ENCODE data around the gene NOTCH2.
"Not testable (repeated sequence)": the region's sequence is repeated elsewhere in the genome, so short reads cannot be mapped to it uniquely, and the experiment has no call there.

NOTCH2 gene

GRCh38 chr1:120069067-120069919 lies at the start of gene NOTCH2:
TSS of gene NOTCH2 (minus strand) at chr1:120069662. CDS start at chr1:120069406, 256 bp downstream.
- DNase-seq = not testable (repeated sequence)

GRCh38 chr1:120117371-120118177 lies 48.1 kb upstream of the NOTCH2 start:
- not testable (repeated sequence) for DNase-seq

- not testable (repeated sequence) for DNase-seq
Observed at GRCh38 chr1:120116094-120116493, 46.6 kb upstream of the NOTCH2 start.

- not testable (repeated sequence) for DNase-seq
Observed at GRCh38 chr1:120113134-120113533, 43.7 kb upstream of the NOTCH2 start.

DNA sequence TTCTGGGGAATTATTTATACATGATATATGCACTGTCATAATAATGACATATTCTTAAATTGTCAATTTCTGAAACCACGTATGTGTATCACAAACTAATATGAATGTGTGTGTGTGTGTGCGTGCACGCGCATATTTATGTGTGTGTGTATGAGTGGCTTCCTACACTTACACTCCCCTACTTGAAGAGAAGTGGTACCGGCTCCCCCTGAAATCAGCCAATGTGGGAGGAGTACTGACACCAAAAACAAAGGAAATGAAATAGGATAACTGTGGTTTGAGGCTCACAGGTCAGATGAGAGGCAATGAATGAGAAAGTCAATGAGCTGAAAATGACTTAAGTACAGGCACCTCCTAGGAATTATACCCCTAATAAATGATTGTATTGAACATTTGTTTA lies 42.8 kb upstream of the NOTCH2 start:
- DNase-seq = not testable (repeated sequence)

GRCh38 chr1:120111771-120112170 lies 42.3 kb upstream of the NOTCH2 start:
- DNase-seq = not testable (repeated sequence)

GRCh38 chr1:120111008-120111407 lies 41.5 kb upstream of the NOTCH2 start:
- not testable (repeated sequence) for DNase-seq

DNA sequence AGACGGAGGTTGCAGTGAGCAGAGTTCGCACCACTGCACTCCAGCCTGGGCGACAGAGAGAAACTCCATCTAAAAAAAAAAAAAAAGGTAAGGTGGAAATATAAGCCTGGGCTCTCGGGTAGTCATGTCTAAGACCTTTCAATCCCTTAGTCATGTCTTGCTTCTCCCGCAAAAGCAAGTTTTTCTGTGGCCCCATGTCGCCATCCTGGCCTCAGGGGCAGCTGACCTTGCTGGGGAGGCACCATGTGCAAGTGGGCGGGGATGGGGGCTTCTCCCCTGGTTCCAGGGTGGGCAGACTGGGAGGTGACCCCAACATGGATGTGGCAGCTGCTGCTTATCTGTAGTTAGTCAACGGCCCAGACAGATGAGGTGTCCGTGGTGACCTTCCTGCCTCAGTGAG lies 40.2 kb upstream of the NOTCH2 start:
- not testable (repeated sequence) for DNase-seq

- DNase-seq = not testable (repeated sequence)
Observed at GRCh38 chr1:120109180-120109579, 39.7 kb upstream of the NOTCH2 start.

GRCh38 chr1:120105288-120105687 lies 35.8 kb upstream of the NOTCH2 start:
- not testable (repeated sequence) for DNase-seq

DNA sequence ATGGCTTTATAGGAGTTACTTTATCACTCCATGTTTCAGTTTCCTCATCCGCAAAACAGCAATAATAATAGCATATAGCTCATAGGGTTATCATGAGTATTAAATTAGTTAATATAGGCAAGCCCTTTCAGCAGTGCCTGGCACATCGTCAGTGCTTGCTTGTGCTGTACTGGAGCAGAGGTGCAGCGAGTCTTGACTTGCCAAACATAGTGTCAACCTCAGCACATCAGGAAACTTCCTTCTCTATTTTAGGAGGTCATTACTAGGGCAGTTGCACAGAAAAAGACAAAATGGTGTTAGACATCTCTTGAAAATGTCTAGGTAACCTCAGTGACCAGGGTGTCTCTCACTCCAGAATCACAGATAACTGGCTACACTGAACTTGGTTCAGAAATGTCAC lies 34.3 kb upstream of the NOTCH2 start:
- DNase-seq = not testable (repeated sequence)

DNA sequence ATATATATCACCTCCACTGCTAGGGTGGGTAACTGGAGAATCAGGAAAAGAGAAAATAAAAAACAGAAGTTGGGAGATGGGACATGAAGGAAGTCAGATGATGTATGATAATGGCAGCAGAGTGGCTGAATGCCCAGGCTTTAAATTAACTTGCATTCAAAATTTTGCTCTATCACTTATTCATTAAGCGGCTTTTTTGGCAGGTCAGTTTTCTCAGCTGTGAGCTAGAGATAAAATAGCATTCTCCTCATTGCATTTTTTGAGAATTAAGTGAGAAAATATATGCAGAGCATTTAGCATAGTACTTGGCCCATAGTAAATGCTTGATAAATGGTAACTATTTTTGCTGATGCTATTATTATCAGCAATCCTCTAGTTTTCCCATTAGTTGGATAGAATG lies 32.1 kb upstream of the NOTCH2 start:
- not testable (repeated sequence) for DNase-seq

DNA sequence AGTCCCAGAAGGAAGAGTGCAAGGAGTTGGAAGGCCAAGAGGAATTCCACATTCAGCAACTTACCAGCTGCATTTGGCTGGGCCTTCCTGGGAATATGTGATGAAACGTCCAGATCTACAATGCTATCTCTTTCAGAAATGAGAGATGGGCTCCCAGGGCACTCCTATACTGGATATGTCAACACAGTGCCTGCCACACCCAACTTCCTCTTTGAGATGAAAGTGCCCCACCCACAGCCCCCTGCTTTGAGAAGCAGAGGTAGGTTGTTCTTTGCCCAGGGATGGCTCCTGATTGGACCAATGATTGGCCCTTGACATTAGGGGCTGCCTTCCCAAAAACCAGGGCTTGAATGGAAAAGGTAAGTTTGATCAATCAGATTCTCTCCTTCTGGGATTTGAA lies 31.1 kb upstream of the NOTCH2 start:
- not testable (repeated sequence) for DNase-seq

DNA sequence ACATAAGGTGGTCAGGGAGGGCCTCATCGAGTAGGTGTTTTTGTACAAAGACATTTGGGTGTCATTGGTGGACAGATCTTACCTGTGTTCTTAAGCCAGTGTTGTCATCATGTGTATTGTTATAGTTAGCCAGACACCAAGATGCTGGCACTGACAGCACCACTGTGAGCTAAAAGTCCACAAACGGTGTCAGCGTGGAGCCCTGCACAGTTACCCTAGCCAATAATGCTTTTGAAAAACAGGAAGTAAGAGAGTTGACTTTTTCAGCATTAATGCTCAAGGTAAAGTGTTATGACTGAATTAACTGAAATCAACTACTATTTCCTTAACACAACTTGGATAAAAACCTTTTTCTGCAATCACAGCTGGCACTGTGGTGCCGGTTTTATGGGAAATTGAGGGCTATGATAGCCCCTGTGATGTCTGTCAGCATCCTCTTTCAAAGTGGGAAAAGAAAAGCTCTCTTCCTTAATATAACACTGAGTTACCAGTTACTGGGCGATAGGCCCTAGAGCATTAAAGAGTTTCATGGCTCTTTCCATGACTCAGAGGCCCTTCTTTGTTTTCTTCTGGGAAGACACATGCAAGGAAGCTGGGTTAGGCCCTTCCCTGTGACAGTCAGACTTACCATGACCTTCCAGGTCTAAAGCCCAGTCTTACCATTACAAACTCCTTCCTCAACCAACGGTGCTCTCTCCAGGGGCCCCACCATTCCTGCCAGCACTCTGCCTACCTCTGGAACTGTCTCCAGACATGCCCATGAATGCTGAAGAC lies 29.7 kb upstream of the NOTCH2 start:
- DNase-seq = not testable (repeated sequence)

GRCh38 chr1:120096981-120097545 lies 27.6 kb upstream of the NOTCH2 start:
- not testable (repeated sequence) for DNase-seq

- DNase-seq = not testable (repeated sequence)
Observed at GRCh38 chr1:120093548-120094181, 24.2 kb upstream of the NOTCH2 start.

DNA sequence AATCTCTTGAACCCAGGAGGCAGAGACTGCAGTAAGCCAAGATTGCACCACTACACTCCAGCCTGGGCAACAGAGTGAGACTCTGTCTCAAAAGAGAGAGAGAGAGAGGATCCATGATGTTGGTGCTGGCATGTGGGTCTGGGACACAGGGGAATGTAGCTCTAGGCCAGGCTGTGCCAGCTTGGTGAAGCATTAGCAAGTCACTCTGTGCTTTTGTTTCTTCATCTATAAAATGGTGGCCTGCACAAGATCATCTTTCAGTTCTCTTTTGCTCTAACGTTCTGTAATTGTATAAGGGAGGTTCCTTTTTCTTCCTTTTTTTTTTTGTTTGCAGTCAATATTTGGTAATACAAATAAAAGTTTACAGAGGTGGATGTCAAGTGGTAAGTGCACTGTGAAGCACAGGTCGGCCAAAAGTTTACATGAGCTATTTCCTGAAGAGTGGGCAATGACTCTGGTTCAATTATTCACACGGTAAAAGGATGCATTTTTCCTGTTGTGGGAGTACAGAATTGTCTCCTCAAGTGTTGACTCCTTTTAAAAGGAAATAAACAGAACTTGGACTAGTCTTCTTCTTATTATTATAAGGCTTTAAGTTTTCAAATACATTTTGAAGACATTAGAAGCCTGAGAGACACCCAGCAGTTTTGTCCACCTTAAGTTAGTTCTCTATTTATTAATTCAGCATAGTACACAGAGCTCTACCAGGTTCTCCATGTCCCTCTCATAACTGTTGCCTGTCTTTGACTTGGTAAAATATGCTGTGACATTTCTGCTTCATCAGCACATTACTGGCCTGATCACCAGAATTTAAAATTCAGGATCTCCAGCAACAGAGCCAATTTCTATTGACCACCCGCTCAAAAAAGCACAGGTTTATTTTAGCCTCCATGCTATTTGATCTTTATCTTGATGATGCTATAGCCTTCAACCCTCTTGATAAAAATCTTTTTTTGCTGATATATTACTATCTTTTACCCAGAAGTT lies 23.1 kb upstream of the NOTCH2 start:
- not testable (repeated sequence) for DNase-seq

DNA sequence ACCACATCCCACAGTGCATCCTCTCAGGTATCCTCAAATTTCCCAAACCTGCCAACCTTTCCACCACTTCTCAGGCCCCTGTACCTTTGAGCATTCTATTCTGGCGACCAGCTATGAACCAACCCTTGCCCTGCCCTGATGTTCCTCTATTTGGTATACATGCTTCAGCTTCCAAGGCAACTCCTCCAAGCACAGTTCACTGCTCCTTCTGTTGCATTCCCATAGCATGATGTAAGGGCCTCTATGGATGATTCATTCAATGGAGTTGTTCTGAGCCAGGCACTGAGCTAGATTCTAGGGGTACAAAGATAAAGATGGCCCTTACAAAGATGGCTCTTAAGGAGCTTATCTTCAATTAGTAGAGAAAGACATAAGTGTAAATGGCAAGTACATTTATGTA lies 21.4 kb upstream of the NOTCH2 start:
- DNase-seq = not testable (repeated sequence)

GRCh38 chr1:120087959-120088358 lies 18.5 kb upstream of the NOTCH2 start:
- not testable (repeated sequence) for DNase-seq

GRCh38 chr1:120069920-120070214 lies 405 bp upstream of the NOTCH2 start:
- DNase-seq = not testable (repeated sequence)

DNA sequence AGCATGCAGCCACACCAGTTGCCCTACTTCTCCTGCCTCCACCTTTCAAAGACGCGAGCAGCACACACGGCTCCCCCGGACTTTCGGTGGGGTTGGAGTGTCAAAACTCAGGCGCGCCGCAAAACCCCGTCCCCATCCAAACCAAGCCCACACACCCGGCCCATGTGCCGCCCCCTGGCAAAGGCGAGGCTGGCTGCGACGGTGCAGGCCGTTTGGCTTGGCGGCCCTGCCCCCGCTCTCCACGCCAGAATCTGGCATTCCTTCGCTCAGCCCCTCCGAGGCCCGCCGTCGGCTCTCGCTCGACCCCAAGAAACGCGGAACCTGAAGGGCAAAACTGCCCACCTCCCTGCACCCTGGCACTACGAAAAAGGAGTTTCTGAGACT lies 787 bp downstream of the NOTCH2 start:
- not testable (repeated sequence) for DNase-seq
